Stimulated activated CD4-positive, alpha-beta T cell treated with anti-CD3 and anti-CD28 coated beads, Interleukin-2, amount 100 ng/mL, for 48 hours (primary cell): Measurements from ENCODE around the gene F13A1.

Experiments used
- DNase-seq, 2 donors: peaks; one replicate each; pipeline ENCODE4 v3.0.0-alpha.2; 2020

The F13A1 gene

DNA sequence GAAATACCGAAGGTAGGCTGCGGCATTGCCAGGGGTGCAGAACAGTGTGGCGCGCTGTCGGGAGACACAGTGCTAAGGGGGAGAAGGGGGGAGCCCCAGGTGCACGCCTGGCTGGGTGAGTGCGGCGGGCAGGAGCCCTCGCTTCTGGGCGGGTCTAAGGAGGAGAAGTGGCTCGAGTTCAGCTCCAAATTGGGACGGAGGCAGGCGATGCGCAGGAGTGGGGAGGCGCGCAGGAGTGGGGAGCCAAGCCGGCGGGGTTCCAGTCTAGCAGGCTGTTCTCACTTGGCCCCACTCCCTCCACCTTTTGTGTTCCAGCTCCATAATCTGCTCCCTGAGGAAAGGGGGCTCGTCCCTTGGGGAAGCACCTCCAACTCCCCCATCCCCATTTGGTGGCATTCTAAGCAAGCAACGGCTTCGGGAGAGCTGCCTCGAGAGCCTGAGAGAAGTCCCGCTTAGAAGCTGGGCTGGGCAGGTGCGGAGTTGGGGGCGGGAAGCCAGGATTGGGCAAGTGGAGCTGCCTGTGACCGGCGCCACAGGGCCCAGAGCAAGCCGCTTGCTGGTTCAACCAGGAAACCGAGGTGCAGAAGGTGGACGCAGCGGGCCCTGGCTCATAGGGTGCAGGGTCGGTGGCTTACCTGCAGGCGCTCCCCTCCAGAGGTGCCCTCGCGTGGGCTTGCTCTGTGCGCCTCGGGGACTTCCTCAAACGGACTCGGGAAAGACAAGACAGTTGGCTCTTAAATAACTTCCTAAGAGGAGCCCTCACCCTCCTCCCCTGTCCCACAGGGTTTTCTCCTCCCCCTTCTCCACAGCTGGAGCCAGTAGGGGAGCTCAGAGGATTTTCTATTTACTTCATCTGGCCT, at the start of gene F13A1:
TSS of gene F13A1 (minus strand) at position 711 of the 860 bp plus-strand sequence. CDS start 1,998 bp downstream, outside the sequence.
- DNase-seq, result no peak

DNA sequence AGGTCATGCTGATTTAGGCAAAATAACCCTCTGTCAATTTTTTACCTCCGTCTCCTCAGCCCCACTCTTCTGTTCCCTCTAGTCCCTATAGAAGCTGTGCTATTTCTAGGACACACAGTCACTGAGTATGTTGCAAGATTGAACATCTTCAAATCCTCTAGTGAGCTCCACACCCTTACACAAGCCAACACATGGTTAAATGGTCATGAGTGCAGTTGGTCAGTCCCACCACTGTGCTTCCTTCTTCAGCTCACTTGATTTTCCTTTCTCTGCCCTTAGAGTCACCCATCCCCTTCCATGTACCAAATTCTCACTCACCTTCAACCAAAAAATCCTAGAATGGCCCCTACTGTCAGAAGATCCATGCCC, 48.2 kb upstream of the F13A1 start:
- DNase-seq, result no peak

DNA sequence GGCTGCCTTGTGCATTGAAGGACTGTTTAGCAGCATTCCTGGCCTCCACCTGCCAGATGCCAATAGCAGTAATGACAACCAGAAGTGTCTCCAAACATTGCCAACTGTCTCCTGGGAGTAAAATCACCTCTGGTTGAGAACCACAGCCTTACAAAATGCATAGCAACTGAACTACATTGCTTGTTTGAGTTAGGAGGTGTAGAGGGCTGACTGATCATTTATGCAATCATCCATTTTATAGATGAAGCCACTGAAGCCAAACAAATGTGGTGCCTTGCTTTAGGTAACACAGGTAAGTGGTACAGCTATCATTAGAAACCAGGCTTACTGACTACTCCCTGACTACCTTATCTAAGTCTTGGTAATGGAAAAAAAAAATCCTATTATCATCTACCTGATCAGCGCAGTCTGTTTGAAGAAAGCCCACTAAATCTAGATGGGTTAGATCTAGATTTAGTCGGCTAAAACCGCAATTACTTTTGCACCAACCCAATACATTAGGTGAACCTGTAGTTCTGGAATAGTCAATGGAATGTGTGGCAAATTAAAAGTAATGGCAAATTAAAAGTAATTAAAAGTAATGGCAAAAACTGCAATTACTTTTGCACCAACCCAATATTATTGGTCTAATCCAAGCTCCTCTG, 47.7 kb upstream of the F13A1 start:
- no peak for DNase-seq

DNA sequence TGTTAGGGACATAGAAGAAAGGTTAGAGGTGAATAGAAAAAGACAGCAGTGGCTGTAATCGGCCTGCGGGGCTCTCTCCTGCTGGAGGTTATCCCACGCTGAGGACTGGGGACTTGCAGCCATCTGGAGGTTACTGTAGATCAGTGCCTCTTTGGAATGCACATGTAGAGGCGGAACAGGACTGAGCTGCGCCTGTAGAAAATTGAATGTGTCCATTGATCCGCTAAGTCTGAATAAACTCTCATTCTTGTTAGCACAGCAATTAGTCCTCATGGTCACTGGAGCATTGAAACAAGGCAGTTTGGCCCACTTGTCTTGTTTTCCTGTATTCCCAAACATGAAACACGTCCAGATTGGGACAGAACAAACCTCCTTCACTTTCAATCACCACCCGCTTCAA, 46.3 kb upstream of the F13A1 start:
- no peak for DNase-seq

DNA sequence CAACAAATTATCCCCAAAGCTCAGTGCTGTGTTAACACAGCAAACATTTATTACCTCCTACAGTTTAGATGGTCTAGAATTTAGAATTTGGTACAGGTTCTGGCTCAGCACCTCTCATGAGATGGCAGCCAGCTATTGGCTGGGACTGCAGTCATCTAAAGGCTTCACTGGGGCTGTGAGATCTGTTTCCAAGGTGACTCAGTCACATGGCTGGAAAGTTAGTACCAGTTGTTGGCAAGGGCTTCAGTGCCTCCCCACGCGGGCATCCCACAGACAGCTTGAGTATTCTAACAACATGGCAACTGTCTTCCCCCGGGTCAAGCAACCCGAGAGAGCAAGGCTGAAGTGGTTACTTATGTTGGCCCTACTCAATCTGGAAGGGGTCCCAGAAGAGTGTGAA, 44.8 kb upstream of the F13A1 start:
- DNase-seq, result no peak

DNA sequence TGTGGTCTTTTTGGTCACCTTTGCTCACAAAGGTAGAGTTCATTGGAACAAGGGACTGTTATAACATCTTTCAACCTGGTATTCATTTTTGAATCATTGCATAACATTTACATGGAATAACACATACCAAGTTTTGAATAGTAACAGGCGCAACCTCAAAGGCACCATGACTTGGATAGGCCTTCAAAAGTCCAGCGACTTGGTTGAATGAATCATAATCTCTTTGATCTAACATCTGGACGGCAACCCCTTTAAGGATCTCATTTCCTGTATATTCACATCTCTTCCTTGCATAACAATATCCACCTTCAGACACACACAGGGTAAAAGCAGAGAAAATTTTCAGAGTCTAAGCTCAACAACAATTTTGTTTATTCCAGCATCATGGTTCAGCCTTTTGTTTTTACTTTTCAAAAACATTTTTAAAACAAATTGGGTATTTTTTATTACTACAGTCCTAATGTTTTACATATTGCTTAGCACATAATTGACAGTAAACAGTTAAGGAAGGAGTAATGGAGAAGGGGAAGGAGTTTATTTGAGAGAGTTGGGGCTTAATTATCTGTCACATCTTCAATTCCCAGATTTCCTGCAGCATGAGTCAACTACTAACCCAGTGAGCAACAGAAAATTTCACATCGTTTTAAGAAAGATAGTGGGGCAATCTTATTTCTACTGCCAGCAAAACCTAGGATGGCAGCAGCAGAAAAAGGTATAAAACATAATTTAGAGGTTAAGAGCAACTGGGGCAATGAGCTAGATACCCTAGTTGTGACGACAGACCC, 41.8 kb upstream of the F13A1 start:
- DNase-seq, result no peak

DNA sequence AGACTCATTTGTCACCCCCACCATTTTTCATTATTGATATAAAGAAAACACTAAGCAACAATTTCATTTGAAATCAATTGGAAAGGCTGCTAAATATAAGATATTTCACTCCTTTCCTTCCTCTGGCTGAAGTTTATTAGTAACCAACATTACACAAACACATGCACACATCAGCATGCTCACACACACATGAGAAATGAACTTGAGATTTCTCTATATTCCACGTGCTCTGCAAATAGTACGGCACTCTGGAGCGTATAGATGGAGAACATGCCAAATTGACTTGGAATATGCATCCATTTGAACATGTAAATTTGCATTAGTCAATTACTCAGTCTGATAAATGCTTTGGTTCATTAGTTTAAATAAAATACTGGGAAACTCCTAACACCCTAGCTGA, 37.1 kb upstream of the F13A1 start:
- no peak for DNase-seq

DNA sequence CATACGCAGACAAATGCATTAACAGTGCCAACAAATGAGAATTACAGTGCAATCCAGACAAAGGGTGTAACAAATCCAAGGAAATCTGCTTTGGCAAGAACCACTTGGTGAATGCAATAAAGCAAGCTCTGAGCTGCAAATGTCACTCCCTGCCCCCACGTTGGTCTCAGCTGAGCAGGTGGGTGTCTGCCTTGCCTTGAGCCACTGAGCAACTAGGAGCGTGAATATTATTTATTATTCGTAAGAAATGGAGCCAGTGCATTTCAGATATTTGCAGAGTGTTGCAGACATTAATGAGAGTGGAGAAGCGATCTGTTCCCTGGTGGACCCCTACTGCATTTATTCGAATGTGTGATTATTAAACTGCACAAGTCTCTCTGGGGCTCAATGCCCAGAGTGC, 36.6 kb upstream of the F13A1 start:
- no peak for DNase-seq

DNA sequence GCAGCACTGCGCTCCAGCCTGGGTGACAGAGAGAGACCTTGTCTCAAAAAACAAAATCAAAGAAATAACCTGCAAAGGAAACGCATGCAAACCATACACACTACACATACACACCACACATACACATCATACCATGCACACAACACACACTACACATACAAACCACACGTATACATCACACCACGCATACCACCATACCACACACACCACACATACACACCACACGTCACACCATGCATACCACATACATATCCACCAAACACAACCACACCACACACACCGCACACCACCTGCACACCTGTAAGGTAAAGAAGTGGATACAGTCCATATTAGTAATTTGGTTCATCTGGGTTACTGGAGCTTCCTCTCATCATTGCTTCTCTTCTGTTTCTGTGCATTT, 32.3 kb upstream of the F13A1 start:
- DNase-seq, result no peak

DNA sequence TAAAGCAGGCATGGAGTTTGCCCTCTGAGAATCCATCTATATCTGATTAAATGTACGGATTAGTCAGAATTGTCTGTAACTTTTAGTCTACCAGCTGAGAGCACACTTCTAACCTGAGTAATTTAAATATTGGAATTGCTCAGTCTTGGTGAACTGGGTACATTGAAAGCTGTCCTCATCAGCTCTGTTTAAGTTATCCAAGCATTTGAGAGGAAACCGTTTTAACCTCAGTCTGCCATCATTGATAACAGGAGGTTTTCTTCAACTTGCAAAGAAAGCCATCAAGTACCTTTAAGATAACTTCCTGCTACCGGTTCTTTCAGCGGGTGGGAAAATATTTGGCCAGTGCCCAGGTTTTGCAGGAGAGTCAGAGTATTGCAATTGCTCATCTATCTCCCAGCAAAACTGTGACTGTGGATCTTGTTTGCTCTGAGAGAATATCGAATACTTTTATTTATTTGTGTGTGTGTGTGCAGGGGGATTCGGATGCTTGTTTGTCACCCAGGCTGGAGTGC, 31.1 kb upstream of the F13A1 start:
- DNase-seq, result no peak

DNA sequence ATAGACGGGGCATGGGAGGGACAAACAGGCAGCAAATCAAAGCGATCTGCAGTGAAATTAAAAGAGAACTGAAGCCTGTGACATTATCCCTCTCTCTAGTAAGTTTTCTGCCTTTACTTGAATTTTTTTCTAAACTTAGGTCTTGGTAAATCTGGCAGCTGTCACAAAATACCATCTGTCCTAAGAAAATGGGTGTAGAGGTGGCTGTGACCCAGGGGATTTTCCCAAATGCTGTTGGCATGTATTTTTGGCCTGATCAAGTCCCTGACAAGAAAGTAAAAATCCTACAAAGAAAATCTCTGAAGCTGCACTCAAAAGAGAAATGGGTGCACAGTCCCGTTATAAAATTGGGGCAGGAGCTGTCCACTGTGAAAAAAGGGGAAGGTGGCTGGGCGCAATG, 30.2 kb upstream of the F13A1 start:
- no peak for DNase-seq

DNA sequence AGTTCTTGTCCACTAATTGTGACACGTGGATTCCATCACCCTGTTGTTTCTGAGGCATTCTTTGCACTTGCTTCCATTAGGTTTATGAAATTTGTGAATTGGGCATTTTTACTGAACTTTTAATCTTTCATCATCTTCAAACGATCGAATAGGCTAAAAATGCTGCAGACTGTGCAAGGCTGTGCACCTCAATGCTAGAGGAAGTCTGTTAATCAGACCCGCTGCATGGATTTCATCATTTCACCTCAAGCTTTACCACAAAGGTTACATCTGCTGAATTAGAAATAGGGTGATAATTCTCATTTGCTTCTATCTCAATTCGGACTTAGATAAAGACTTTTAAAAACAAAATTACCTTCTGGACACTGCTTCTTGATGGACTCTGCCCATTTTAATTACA, 27.8 kb upstream of the F13A1 start:
- no peak for DNase-seq

DNA sequence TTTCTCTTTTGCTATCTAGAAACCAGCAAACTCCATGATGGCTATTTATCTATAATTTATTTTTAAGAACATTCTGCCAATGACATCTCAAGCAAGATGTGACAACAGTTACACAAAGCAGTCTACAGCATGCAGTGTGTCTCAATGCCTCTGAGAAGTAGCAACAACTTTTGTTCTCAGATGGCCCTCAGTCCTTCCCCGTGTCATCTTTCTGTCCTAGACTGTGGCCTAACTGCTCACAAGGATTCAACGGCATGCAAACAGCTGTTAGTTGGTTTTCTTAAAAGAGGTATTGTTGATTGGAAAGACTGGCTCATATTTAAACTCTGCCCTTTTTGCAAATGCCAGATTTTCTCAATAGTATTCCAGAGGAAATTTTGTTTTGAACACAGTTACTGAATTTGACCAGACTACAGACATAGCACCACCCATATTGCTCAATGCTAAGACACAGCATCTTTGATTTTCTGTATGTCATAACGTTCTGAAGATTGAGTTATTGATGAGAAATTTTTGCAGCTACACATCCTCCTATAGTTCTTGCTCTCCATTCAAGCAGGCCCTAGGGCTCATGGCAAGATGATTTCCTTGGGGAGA, 26.1 kb upstream of the F13A1 start:
- no peak for DNase-seq

DNA sequence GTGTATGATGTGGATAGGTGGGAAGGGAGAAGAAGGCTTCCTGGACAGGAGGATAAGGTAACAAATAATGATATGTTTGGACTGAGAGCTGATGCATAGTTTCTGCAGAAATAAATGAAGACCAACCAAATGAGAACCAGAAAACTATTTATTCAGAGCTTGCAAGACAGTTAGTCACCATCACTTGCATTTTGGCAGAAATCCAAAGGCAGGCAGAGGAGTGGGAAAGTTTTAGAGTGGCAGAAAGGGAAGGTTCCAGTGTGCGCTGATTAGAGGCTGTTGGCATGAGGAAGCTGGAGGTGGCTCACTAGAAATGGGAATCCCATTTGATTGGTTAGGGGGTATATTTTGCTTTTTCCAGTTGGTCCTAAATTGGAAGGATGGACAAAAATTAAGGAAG, 13.0 kb upstream of the F13A1 start:
- no peak for DNase-seq

DNA sequence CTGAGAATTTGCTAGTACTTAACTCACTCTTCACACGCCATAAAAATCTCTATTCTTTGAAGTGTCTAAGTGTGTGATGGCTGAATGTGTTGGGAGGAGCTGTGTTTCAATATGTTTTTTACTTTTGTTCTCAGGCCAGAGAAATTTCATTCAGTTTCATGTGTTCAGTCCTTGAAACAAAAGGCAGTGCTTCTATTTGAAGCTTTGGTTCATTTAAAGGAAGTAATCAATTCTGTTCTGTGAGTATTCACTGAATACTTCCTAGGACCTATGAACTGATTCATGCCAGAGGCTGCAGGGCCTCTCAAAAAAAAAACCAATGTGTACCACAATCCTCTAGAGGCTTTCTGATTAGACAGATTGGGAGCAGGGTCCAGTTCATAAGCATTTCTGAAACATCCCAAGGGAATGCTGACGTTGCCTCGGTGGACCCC, 12.4 kb upstream of the F13A1 start:
- no peak for DNase-seq

DNA sequence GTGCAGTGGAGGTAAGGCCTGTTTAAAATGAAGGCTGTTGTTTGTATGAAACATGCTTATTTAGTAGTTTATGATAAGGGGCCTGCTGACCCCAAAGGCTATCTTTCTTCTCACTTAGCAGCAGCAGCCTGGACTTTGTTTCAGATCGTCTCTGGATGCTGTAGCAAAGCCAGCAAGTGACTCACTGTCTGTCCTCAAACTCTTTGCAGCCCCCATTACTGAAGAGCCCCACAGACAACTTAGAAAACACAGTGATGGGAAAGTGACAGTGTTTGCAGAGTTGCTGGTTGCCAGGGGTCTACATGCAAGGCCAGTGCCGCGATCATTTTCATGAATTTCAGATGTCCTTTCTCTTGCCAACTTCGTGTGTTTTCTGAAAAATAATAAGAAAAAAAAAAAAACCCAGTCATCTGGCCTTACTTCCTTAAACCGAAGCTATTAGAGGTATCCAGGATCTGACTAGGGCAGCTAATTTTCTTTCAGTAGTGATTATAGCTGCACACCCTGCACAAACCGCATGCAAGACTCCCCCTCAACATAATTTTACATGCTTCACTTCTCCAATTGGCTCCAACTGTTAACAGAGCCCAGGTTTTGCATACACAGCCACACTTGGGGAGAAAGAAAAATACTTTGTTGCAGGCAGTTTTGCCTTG, 11.6 kb upstream of the F13A1 start:
- DNase-seq, result no peak

DNA sequence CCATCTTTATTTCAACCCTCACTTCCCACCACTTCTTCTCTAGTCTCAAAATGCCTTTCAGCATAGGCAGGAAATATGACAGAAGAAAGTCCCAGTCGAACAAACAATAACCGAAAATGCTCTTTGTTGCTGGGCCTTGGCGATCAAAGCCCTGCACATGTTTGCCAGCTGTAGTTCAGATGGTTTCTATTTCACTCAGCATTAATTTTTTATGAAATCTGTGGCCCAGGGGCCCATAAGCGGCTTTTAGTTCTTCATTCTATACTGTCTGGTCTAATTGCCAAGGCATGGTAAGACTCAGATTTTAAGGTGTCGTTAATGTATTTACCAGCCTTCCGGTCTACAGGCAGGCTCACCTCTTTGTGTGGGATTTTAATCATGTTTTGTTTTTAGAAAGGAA, 10.9 kb upstream of the F13A1 start:
- no peak for DNase-seq

DNA sequence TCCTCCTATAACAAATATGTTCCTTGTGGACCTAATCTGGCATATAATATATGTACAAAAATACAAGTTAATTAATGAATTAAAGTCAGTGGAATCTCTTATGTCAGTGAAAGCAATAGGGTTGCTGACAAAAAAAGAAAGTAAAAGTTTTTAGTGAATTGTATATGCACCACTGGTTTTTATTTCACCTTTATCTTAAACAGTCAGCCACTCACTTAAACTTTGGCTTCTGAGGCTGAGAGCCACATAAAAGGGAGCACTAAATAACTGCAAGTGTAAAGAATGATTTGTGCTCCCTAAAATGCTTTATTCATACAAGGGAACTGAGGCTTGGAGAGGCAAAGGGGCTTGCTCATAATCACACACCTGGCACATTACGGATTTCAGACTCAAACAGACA, 9.9 kb upstream of the F13A1 start:
- no peak for DNase-seq

DNA sequence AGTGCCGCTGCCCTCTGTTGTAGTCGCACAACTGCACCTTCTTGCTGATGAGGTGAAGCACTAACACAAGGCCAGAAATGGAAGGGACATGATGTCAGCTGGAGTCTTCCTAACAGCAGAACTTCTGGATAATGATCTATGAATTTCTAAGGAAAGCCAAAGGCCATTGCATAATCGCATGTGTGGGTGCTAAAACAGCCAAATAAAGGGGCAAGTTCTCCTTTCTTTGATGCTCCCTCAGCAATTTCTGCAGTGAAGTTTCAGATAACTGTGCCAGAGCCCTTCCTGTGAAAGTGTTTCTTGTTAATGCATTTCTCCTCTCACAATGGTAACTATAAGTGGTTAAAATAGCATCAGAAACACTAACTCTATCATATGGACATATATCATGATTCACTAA, 8.0 kb upstream of the F13A1 start:
- DNase-seq, result no peak

DNA sequence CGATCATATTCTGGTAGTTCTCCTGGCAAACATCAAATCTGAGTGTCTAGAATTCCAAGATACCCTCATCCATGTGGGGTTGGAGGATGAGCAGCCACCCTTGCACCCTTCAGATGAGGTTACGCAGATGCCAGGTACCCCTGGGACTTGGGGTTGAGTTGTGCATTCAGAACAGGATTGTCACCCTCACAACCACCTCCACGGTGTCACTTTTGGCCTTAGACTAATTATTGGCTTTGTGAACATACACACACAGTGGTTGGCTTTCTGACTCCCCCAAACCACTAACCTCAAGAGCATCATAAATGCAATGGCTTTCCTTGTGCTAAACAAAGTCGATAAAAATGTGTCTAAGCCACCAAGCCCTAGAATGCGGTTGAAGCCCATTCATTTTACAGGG, 2.9 kb upstream of the F13A1 start:
- no peak for DNase-seq

DNA sequence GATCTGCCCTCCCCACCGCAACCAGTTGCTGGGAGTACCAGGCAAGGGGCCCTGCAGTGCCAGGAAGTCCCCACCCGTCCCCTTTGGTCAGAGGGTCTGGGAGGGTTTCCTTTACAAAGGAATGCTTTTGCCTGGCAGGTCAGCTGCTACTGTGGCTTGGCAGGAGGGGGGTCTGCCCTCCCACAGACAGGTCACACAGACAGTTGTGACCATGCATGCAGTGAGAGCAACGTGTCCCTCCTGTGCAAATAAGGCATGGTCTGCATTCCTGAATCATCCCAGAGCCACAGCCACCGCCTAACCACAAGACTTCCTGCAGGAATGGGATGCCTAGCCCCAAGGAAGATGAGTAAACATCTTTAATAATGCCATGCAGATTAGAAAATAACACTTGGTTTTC, 439 bp upstream of the F13A1 start:
- no peak for DNase-seq

DNA sequence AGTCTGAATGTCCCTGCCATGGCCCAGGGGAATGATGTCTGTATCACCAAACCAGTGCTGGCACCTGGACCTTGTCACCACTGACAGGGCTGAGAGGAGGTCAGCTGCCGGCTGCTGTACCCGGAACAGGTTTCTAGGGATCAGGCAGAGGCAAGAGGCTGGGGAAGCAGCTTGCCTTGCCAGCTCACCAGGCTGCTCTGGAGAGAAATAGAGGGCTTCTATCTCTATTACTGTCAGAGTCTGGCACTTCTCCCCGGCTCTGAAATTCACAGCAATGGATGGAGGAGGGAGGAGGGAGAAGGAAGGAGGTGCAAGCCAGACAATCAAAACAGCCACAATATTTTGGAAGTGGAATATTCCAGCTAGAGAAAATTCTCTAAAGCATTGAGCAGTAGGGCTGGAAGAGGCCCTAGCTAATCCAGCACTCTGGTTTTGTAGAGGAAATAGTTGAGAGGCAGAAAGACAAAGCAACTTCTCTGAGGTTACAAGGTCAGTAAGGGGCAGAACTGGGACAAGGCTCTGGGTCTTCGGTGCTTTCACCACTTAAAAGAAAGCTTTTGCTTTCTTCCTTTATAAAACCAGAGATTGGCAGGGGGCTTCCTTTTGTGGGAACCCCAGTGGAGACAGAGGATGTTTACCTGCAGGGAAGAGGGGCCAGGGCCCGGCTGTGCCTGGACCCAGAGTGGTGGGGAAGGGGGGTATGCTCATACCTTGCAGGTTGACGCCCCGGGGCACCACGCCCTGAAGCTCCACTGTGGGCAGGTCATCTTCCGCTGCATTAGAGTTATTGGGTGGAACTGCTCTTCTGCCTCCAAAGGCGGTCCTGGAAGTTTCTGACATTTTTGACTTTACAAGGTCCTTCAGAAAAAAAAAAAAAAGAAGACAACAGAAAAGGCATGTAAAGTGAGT, 2.4 kb downstream of the F13A1 start:
- DNase-seq, result no peak
